ENCODE results near the gene KCTD17. TPM values are rescaled to one million over a fixed set of nuclear protein-coding genes. Genes with fewer than 3 reads are reported as not detected.

KCTD17 gene
- total and polyA plus RNA-seq, 10 donors = 10.7 to 27.5 (median 17.3) TPM

GRCh38 chr22:37050913-37051312 is 629 bp upstream of the KCTD17 start:
- peaks cover 0 to 27% (median 3%) of the 10 kb centered on the region in 6 donors for H3K36me3 ChIP-seq
- intact Hi-C loops (cut with DNase I; ENCODE audit: low total_unique reads) = no loop called here
- H3K4me3 ChIP-seq = peak overlapping the region in 3 of 8 donors; percentile 66 to 93 (median 77)
- no peak for DNase-seq
- H3K27ac ChIP-seq = peak overlapping the region in 4 of 8 donors; percentile 10 to 73 (median 52)
- TF ChIP-seq POLR2AphosphoS5 (IDR thresholded peaks at IDR 0.05) = no peak
- TF ChIP-seq, protein P1, sequence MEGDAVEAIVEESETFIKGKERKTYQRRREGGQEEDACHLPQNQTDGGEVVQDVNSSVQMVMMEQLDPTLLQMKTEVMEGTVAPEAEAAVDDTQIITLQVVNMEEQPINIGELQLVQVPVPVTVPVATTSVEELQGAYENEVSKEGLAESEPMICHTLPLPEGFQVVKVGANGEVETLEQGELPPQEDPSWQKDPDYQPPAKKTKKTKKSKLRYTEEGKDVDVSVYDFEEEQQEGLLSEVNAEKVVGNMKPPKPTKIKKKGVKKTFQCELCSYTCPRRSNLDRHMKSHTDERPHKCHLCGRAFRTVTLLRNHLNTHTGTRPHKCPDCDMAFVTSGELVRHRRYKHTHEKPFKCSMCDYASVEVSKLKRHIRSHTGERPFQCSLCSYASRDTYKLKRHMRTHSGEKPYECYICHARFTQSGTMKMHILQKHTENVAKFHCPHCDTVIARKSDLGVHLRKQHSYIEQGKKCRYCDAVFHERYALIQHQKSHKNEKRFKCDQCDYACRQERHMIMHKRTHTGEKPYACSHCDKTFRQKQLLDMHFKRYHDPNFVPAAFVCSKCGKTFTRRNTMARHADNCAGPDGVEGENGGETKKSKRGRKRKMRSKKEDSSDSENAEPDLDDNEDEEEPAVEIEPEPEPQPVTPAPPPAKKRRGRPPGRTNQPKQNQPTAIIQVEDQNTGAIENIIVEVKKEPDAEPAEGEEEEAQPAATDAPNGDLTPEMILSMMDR (IDR thresholded peaks at IDR 0.05 in 8 of 11, conservative IDR thresholded peaks at IDR 0.05 in 3 of 11) = no peak
- TF ChIP-seq POLR2A (IDR thresholded peaks at IDR 0.05) = no peak
- H3K4me1 ChIP-seq = peaks cover 4 to 43% (median 27%) of the 10 kb centered on the region in 6 donors
- 74 to 85% (median 75%) methylated on average over 6 of the region's 6 CpGs for WGBS, 5 donors
- H3K27me3 ChIP-seq (replicated peaks in 1 of 7) = peaks cover 0 to 23% (median 0%) of the 10 kb centered on the region in 7 donors
- H3K9me3 ChIP-seq = no peaks in the 10 kb centered on the region

GRCh38 chr22:37052386-37053309 is 1.1 kb downstream of the KCTD17 start:
- Histone ChIP-seq H3K36me3 (peaks cover 0 to 44% (median 18%) of the 10 kb centered on the region in 6 donors), H3K27ac (peak overlapping the region in 1 of 8 donors; percentile 63), H3K4me3 (peak overlapping the region in 7 of 8 donors; percentile 50 to 93 (median 69)), H3K9me3 (no peaks in the 10 kb centered on the region), H3K4me1 (peaks cover 4 to 40% (median 27%) of the 10 kb centered on the region in 6 donors), H3K27me3 (replicated peaks in 1 of 7) (peaks cover 0 to 23% (median 0%) of the 10 kb centered on the region in 7 donors)
- WGBS, 5 donors = 82 to 88% (median 85%) methylated on average over 24 to 25 of the region's 25 CpGs
- DNase-seq = peak; percentile 74
- intact Hi-C loops (cut with DNase I; ENCODE audit: low total_unique reads) = no loop called here
- TF ChIP-seq POLR2AphosphoS5 (IDR thresholded peaks at IDR 0.05) = no peak
- TF ChIP-seq, protein P1 (IDR thresholded peaks at IDR 0.05 in 8 of 11, conservative IDR thresholded peaks at IDR 0.05 in 3 of 11) = no peak
- TF ChIP-seq POLR2A (IDR thresholded peaks at IDR 0.05) = no peak

GRCh38 chr22:37053310-37054055 is 1.9 kb downstream of the KCTD17 start:
- Histone ChIP-seq H3K27me3 (replicated peaks in 1 of 7) (peaks cover 0 to 23% (median 0%) of the 10 kb centered on the region in 7 donors), H3K4me3 (no peak overlapping the region), H3K4me1 (peaks cover 4 to 40% (median 27%) of the 10 kb centered on the region in 6 donors), H3K9me3 (no peaks in the 10 kb centered on the region), H3K36me3 (peaks cover 0 to 53% (median 24%) of the 10 kb centered on the region in 6 donors), H3K27ac (no peak overlapping the region)
- WGBS, 5 donors = 87 to 92% (median 89%) methylated on average over 12 to 16 of the region's 16 CpGs
- TF ChIP-seq, protein P1 (IDR thresholded peaks at IDR 0.05 in 8 of 11, conservative IDR thresholded peaks at IDR 0.05 in 3 of 11) = no peak
- no peak for TF ChIP-seq POLR2AphosphoS5 (IDR thresholded peaks at IDR 0.05)
- no peak for TF ChIP-seq POLR2A (IDR thresholded peaks at IDR 0.05)
- intact Hi-C loops (cut with DNase I; ENCODE audit: low total_unique reads) = no loop called here
- no peak for DNase-seq
